K562 (cell line): ENCODE measurements around the gene ANKS3. TPM values are rescaled to one million over a fixed set of nuclear protein-coding genes. Genes with fewer than 3 reads are reported as not detected.

Source experiments
- ATAC-seq: fragments of 200-7000 bp; cut with Tn5 transposase; 3 replicates; pipeline ENCODE4 v1.9.1; 2020; ENCODE audit warnings: moderate library complexity
- BruUV-seq: library from RNA; stranded (reverse); fragments of 400-500 nt; replicated peaks from 2 replicates; lab custom pipeline; 2021; lab: Mats Ljungman, UMichigan
- CTCF ChIA-PET: fragments of 300-600 bp; formaldehyde crosslinking; extraction: SDS; loops from one replicate; lab custom pipeline; 2021; ENCODE audit warnings: low intra/inter-chr PET ratio; lab: Yijun Ruan, JAX
- POLR2A ChIA-PET: fragments of 300-600, 350-650 bp; sonication (Branson Sonifier 250); formaldehyde crosslinking; extraction: SDS; loops from one replicate; lab custom pipeline; 2021; ENCODE audit warnings: antibody characterized with exemption, inconsistent platforms; lab: Yijun Ruan, JAX
- DNase-seq, 4 experiments: peaks; one replicate each; pipeline versions ENCODE4 v3.0.0 to v3.0.0-alpha.2; 2011 to 2018; ENCODE audit warnings: low spot score in 3 of 4, mixed read lengths in 3 of 4; ENCODE audit errors: extremely low read depth in 1 of 4
- FAIRE-seq: peaks from 2 replicates; lab custom pipeline; 2011; peaks lifted over from hg19 to GRCh38; lab: Jason Lieb, UNC
- H2AFZ ChIP-seq: 2 replicates; pipeline ENCODE4 v1.6.0; 2011; ENCODE audit warnings: low read depth, low read length, control low read depth, inconsistent platforms
- H3K27ac ChIP-seq: fragments of 200-600 bp; 3 replicates; pipeline ENCODE4 v1.8.0; 2011; ENCODE audit warnings: low read depth, mild to moderate bottlenecking, control low read depth, inconsistent platforms, low read length, moderate library complexity, mixed read lengths; ENCODE audit errors: extremely low read depth
- H3K27me3 ChIP-seq, 2 experiments: fragments of 300-600 bp in 1 of 2; 2 replicates in 1 of 2; 3 replicates in 1 of 2; pipeline versions ENCODE4 v1.6.0 to v1.8.0; 2011; ENCODE audit warnings: inconsistent platforms in 2 of 2, low read length in 2 of 2, mild to moderate bottlenecking in 1 of 2, mixed read lengths in 1 of 2, moderate library complexity in 1 of 2; ENCODE audit not compliant: control insufficient read depth in 2 of 2, insufficient read depth in 2 of 2
- H3K36me3 ChIP-seq: fragments of 300-600 bp; 3 replicates; pipeline ENCODE4 v1.8.0; 2011; ENCODE audit warnings: mild to moderate bottlenecking, low read length, inconsistent platforms; ENCODE audit not compliant: control insufficient read depth, insufficient read depth
- H3K4me1 ChIP-seq, 2 experiments: fragments of 200-600 bp in 1 of 2; replicated peaks in 1 of 2; 2 replicates in 1 of 2; 3 replicates in 1 of 2; pipeline versions ENCODE4 v1.5.1 to v1.8.0; 2011; ENCODE audit warnings: inconsistent platforms in 2 of 2, low read length in 2 of 2, mild to moderate bottlenecking in 1 of 2, mixed read lengths in 1 of 2, moderate library complexity in 1 of 2; ENCODE audit not compliant: control insufficient read depth in 2 of 2, insufficient read depth in 2 of 2
- H3K4me2 ChIP-seq: 2 replicates; pipeline ENCODE4 v1.6.1; 2011; ENCODE audit warnings: low read length, control low read depth, inconsistent platforms, mixed read lengths; ENCODE audit not compliant: insufficient read depth
- H3K4me3 ChIP-seq: fragments of 200-600 bp; sonication (generic), shearing (Covaris generic); 2 replicates; pipeline ENCODE4 v1.5.1; 2016; ENCODE audit warnings: control low read depth, inconsistent platforms
- H3K79me2 ChIP-seq: fragments of 200-600 bp; 3 replicates; pipeline ENCODE4 v1.8.0; 2011; ENCODE audit warnings: low read length, inconsistent platforms; ENCODE audit not compliant: control insufficient read depth, insufficient read depth
- H3K9ac ChIP-seq, 2 experiments: 2 replicates each; pipeline versions ENCODE4 v1.6.0 to v1.6.1; 2011; ENCODE audit warnings: low read depth in 2 of 2, low read length in 2 of 2, control low read depth in 1 of 2, inconsistent platforms in 1 of 2, mild to moderate bottlenecking in 1 of 2, mixed read lengths in 1 of 2; ENCODE audit not compliant: insufficient read depth in 1 of 2
- H3K9me1 ChIP-seq: one replicate; pipeline ENCODE4 v1.6.0; 2011; ENCODE audit warnings: inconsistent platforms, mild to moderate bottlenecking, low read length, moderate library complexity; ENCODE audit not compliant: control insufficient read depth, insufficient read depth
- H3K9me3 ChIP-seq: replicated peaks from 2 replicates; pipeline ENCODE4 v1.5.1; 2011; ENCODE audit warnings: low read depth, low read length, inconsistent platforms; ENCODE audit not compliant: control insufficient read depth, insufficient read depth
- H4K20me1 ChIP-seq: replicated peaks from 2 replicates; pipeline ENCODE4 v1.6.1; 2011; ENCODE audit warnings: low read length, inconsistent platforms, mixed read lengths; ENCODE audit not compliant: control insufficient read depth, insufficient read depth
- ATF6 ChIP-seq: sonication (generic); formaldehyde crosslinking; IDR thresholded peaks from 2 replicates; pipeline ENCODE4 v1.4.0; 2020; ENCODE audit warnings: mild to moderate bottlenecking, missing genetic modification reagents
- EP300 ChIP-seq: IDR thresholded peaks from 2 replicates; pipeline ENCODE4 v1.6.1; 2012; ENCODE audit warnings: low read length, improper control_type of control experiment
- FOS ChIP-seq: IDR thresholded peaks from 3 replicates; pipeline ENCODE4 v1.6.1; 2011; ENCODE audit not compliant: insufficient read length; ENCODE audit errors: extremely low read depth
- FOXP4 ChIP-seq: sonication (generic); formaldehyde crosslinking; IDR thresholded peaks from 2 replicates; pipeline ENCODE4 v1.8.0; 2022; ENCODE audit warnings: mild to moderate bottlenecking, missing genetic modification reagents, borderline replicate concordance
- L3MBTL2 ChIP-seq: fragments of 450-650 bp; IDR thresholded peaks from 2 replicates; pipeline ENCODE4 v1.6.1; 2016; ENCODE audit warnings: mild to moderate bottlenecking, moderate library complexity
- MYC ChIP-seq, 2 experiments: fragments of 250-450 bp in 1 of 2; sonication (Bioruptor Pico) in 1 of 2; IDR thresholded peaks; 2 replicates each; pipeline versions ENCODE4 v1.5.1 to v1.6.1; 2012 to 2021; ENCODE audit warnings: low read depth in 2 of 2, borderline replicate concordance in 1 of 2, improper control_type of control experiment in 1 of 2, low read length in 1 of 2, mild to moderate bottlenecking in 1 of 2, moderate library complexity in 1 of 2
- NCOA2 ChIP-seq, 2 experiments: fragments of 450-650 bp; IDR thresholded peaks; 2 replicates each; pipeline ENCODE4 v1.6.1; 2018; ENCODE audit warnings: mild to moderate bottlenecking in 2 of 2, moderate library complexity in 1 of 2; ENCODE audit not compliant: partially characterized antibody in 2 of 2
- POLR3A ChIP-seq: IDR thresholded peaks from 2 replicates; pipeline ENCODE4 v1.6.1; 2011; ENCODE audit warnings: borderline replicate concordance, mild to moderate bottlenecking, moderate library complexity; ENCODE audit not compliant: insufficient read length, insufficient read depth; ENCODE audit errors: extremely low read depth
- SAP30 ChIP-seq: fragments of 200-600 bp; sonication (generic); IDR thresholded peaks from 2 replicates; pipeline ENCODE4 v1.6.1; 2012; ENCODE audit warnings: borderline replicate concordance, low read depth, mild to moderate bottlenecking, moderate library complexity, low read length, control low read depth, inconsistent platforms; ENCODE audit not compliant: insufficient read depth, poor library complexity, severe bottlenecking
- SMARCA5 ChIP-seq: fragments of 450-650 bp; IDR thresholded peaks from 2 replicates; pipeline ENCODE4 v1.6.1; 2016
- TAF15 ChIP-seq: fragments of 200-400 bp; formaldehyde crosslinking; IDR thresholded peaks from 2 replicates; pipeline ENCODE4 v1.6.1; 2017; ENCODE audit warnings: mild to moderate bottlenecking, low read depth, low read length, moderate library complexity
- TGIF2 ChIP-seq: sonication (generic); formaldehyde crosslinking; IDR thresholded peaks from 2 replicates; pipeline ENCODE4 v1.8.1; 2022; ENCODE audit warnings: mild to moderate bottlenecking, missing genetic modification reagents, moderate library complexity
- ZBTB9 ChIP-seq: fragments of 450-650 bp; formaldehyde crosslinking; IDR thresholded peaks from 2 replicates; pipeline ENCODE4 v1.4.0; 2020; ENCODE audit warnings: mild to moderate bottlenecking, moderate library complexity
- ZFP30 ChIP-seq: fragments of 250-450 bp; sonication (Bioruptor Pico); IDR thresholded peaks from 2 replicates; pipeline ENCODE4 v1.8.0; 2022; ENCODE audit warnings: moderate library complexity, mild to moderate bottlenecking, inconsistent platforms, borderline replicate concordance
- ZNF134 ChIP-seq: fragments of 250-450 bp; sonication (Bioruptor Pico); conservative IDR thresholded peaks from 2 replicates; pipeline ENCODE4 v1.4.0; 2020
- ZNF311 ChIP-seq: fragments of 250-450 bp; sonication (Bioruptor Pico); IDR thresholded peaks from 2 replicates; pipeline ENCODE4 v1.4.0; 2020; ENCODE audit warnings: mild to moderate bottlenecking, moderate library complexity
- ZNF699 ChIP-seq: fragments of 250-450 bp; sonication (Bioruptor Pico); IDR thresholded peaks from 2 replicates; pipeline ENCODE4 v1.8.0; 2021; ENCODE audit warnings: mild to moderate bottlenecking, moderate library complexity; ENCODE audit not compliant: insufficient replicate concordance
- WGBS: fragments of 100-300 bp; shearing (Covaris generic); methylation state at CpG from one replicate; pipeline ENCODE4 v1.1.6; 2016; ENCODE audit warnings: low coverage, mixed read lengths; ENCODE audit not compliant: insufficient coverage; ENCODE audit errors: missing lambda C conversion rate; 5-methylcytosine and 5-hydroxymethylcytosine counted together
- in situ Hi-C: fragments of 300-500 bp; cut with MboI; formaldehyde crosslinking; loops from 4 replicates; pipeline ENCODE4 v1.15.0; 2018; ENCODE audit warnings: inconsistent platforms, mixed read lengths
- intact Hi-C: fragments of 100-400 bp; cut with micrococcal nuclease; formaldehyde crosslinking; loops from 2 replicates; pipeline ENCODE4 v1.14.2; 2022
- polyA plus RNA-seq, 8 experiments: library from polyadenylated mRNA; depleted of rRNA in 4 of 8; stranded (reverse) in 5 of 8; unstranded in 3 of 8; fragments of >200 nt; fragmentation: Nextera tagmentation in 2 of 8; fragmentation: Illumina TruSeq in 1 of 8; extraction: Ambion mirVana in 2 of 8; extraction: Trizol in 1 of 8; gene quantifications; 2 replicates each; pipeline versions ENCODE4 v1.2.1 to v1.2.3, GENCODE V29; 2011 to 2014; ENCODE audit warnings: inconsistent platforms in 1 of 8, missing spikeins in 1 of 8
- total RNA-seq, 7 experiments: library from RNA; depleted of rRNA in 6 of 7; stranded (reverse); fragments of >200 nt in 6 of 7; fragmentation: Illumina TruSeq in 2 of 7; extraction: Trizol in 2 of 7; gene quantifications; 2 replicates each; pipeline versions ENCODE4 v1.2.1 to v1.2.3, GENCODE V29; 2011 to 2021; ENCODE audit warnings: low replicate concordance in 1 of 7

The ANKS3 gene
- total and polyA plus RNA-seq, 9 of the 15 experiments (the other 6 are each of a cell fraction or from before 2014, with no cell fraction given): 0.43 to 25.7 (median 14.8) TPM

GRCh38 chr16:4704913-4705312 is 29.2 kb downstream of the ANKS3 start:
- intact Hi-C loops (no loop called here), in situ Hi-C loops (no loop called here)
- Histone ChIP-seq H3K9me3 (no peaks in the 10 kb centered on the region), H3K36me3 (peaks cover 74% of the 10 kb centered on the region; the same call in 2 of the 3 replicates), H3K9ac (no peak overlapping the region), H3K4me2 (no peak overlapping the region), H3K4me3 (no peak overlapping the region), H3K4me1 (peaks cover 3 to 6% of the 10 kb centered on the region in 2 experiments; a peak in 2 of 5 replicates), H3K27me3 (no peaks in the 10 kb centered on the region), H3K27ac (no peak overlapping the region), H3K9me1 (peaks cover 3% of the 10 kb centered on the region), H4K20me1 (no peaks in the 10 kb centered on the region), H2AFZ (no peak overlapping the region), H3K79me2 (no peaks in the 10 kb centered on the region)
- FAIRE-seq: no peak
- 94% methylated on average over 12 of the region's 14 CpGs for WGBS
- no peak for ATAC-seq
- ChIA-PET POLR2A (interaction anchor here (0.5 to 2.4 kb wide), 2 partner anchors 10 to 177 kb away, joined by 3 to 11 read pairs; no protein-coding TSS in a partner anchor), CTCF (no interaction called here)
- DNase-seq: no peak
- BruUV-seq: no TSS peak
- TF ChIP-seq TGIF2 (CRISPR knock-in tag) (no peak), FOS (no peak), ZNF134 (CRISPR knock-in tag) (no peak), ZBTB9 (no peak), NCOA2 (IDR thresholded peaks at IDR 0.05; ENCODE audit: partially characterized antibody in 2 of 2) (no peak), ATF6 (CRISPR knock-in tag) (no peak), L3MBTL2 (no peak), ZNF311 (CRISPR knock-in tag) (no peak), SMARCA5 (no peak), POLR3A (no peak), SAP30 (no peak), FOXP4 (CRISPR knock-in tag) (no peak), MYC (IDR thresholded peaks at IDR 0.05; ENCODE audit: low read depth, low read length) (no peak), MYC (CRISPR knock-in tag; IDR thresholded peaks at IDR 0.05; ENCODE audit: borderline replicate concordance, low read depth) (no peak), ZNF699 (no peak), TAF15 (no peak), ZFP30 (CRISPR knock-in tag) (no peak), EP300 (no peak)
